WI38 (cell line): ENCODE measurements around the gene USP48.
"Not testable (repeated sequence)": the region's sequence is repeated elsewhere in the genome, so short reads cannot be mapped to it uniquely, and the experiment has no call there.

Source experiments
- H3K4me3 ChIP-seq: 2 replicates; pipeline ENCODE4 v1.5.1; 2011; ENCODE audit warnings: low read depth, mild to moderate bottlenecking, control low read depth, low read length
- CTCF ChIP-seq: IDR thresholded peaks from 2 replicates; pipeline ENCODE4 v1.5.1; 2012; ENCODE audit warnings: low read depth, mild to moderate bottlenecking, control low read depth, low read length

Gene USP48

DNA sequence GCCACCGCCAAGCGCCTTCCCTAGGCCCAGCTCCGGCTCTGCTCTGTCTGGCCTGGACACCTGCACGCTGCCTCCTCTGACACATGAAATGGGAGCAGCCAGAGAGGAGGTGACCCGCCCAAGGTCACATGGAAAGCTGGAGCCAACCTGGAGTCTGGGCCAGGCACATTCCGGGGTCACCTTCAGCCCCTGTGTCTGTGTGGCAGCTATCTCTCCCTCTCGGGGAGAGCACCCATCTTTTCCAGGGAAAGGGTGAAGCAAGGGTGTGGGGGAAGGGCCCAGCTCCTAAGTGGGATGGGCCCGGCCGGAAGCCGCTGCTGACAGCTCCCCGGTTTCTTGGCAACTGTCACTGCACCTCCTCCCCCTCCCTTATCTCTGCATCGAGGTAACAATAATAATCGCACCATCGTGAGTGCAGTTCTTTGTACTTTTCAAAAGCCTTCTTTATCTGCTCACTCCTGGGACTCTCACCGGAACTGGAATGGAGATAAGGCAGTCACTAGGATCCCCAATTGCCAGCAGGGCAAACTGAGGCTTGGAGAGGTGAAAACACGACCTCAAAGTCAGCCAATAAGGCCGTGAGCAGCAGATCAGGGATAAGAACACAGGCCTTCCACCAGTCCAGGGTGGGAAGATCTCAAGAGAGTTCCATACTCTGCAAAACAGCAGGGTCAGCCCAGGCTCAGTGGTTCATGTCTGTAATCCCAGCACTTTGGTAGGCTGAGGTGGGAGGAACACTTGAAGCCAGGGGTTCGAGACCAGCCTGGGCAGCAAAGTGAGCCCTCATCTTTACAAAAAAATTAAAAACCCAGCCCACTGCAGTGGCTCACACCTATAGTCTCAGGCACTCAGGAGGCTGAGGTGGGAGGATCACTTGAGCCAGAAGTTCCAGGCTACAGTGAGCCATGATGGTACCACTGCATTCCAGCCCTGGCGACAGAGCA, 150.7 kb downstream of the USP48 start:
- no peak overlapping the region for H3K4me3 ChIP-seq
- TF ChIP-seq CTCF = no peak

DNA sequence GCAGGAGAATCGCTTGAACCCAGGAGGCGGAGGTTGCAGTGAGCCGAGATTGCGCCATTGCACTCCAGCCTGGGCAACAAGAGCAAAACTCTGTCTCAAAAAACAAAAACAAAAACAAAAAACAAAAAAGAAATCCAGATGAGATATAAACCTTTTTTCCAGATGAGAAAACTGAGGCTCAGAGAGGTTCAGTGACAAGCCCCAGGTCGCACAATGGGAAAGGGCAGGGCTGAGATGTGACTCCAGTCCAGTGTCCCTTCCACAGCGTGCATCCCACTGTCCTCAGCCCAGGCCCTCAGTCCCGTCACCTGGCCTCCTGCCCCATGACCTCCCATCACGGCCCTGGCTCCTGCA, 151.4 kb downstream of the USP48 start:
- not testable (repeated sequence) for H3K4me3 ChIP-seq

- no peak for TF ChIP-seq CTCF
Measured at GRCh38 chr1:21630571-21631343, 152.2 kb downstream of the USP48 start.

GRCh38 chr1:21629971-21630370, 153.0 kb downstream of the USP48 start:
- no peak for TF ChIP-seq CTCF
- H3K4me3 ChIP-seq = no peak overlapping the region

More at GRCh38 chr1:21630571-21631343, 152.2 kb downstream of the USP48 start:
- H3K4me3 ChIP-seq = no peak overlapping the region

- no peak for TF ChIP-seq CTCF
- no peak overlapping the region for H3K4me3 ChIP-seq
Measured at GRCh38 chr1:21628798-21629393, 154.1 kb downstream of the USP48 start.
